Stimulated activated CD8-positive, alpha-beta memory T cell treated with anti-CD3 and anti-CD28 coated beads, Interleukin-7, amount 100 ng/mL, for 24 hours (primary cell): ENCODE data around the gene STXBP2.

ENCODE experiments used
- DNase-seq: peaks from one replicate; pipeline ENCODE4 v3.0.0-alpha.2; 2020; ENCODE audit warnings: low read depth

The STXBP2 gene

GRCh38 chr19:7612282-7613274 lies 24.3 kb upstream of the STXBP2 start:
- DNase-seq: no peak

- no peak for DNase-seq
Observed at GRCh38 chr19:7614859-7615741, 21.8 kb upstream of the STXBP2 start.

- no peak for DNase-seq
Observed at GRCh38 chr19:7617172-7617571, 19.7 kb upstream of the STXBP2 start.

- DNase-seq: no peak
Observed at GRCh38 chr19:7617735-7618134, 19.2 kb upstream of the STXBP2 start.

- no peak for DNase-seq
Observed at GRCh38 chr19:7618348-7618747, 18.6 kb upstream of the STXBP2 start.

GRCh38 chr19:7618771-7619510 lies 18.0 kb upstream of the STXBP2 start:
- DNase-seq: no peak

GRCh38 chr19:7619671-7620441 lies 17.1 kb upstream of the STXBP2 start:
- DNase-seq: no peak

GRCh38 chr19:7620442-7621412 lies 16.2 kb upstream of the STXBP2 start:
- DNase-seq: no peak

- DNase-seq: no peak
Observed at GRCh38 chr19:7622933-7623685, 13.8 kb upstream of the STXBP2 start.

GRCh38 chr19:7623725-7624603 lies 12.9 kb upstream of the STXBP2 start:
- no peak for DNase-seq

GRCh38 chr19:7624810-7625209 lies 12.1 kb upstream of the STXBP2 start:
- no peak for DNase-seq

GRCh38 chr19:7625763-7626372 lies 11.0 kb upstream of the STXBP2 start:
- DNase-seq: no peak

- no peak for DNase-seq
Observed at GRCh38 chr19:7627166-7627565, 9.7 kb upstream of the STXBP2 start.

- DNase-seq: no peak
Observed at GRCh38 chr19:7628589-7629311, 8.2 kb upstream of the STXBP2 start.

- peak; percentile 81 for DNase-seq
Observed at GRCh38 chr19:7629347-7630054, 7.4 kb upstream of the STXBP2 start, which contains the start of the genes PET100 and XAB2. PET100 (plus strand) TSS chr19:7629793; CDS start chr19:7629834, 41 bp downstream. XAB2 (minus strand) TSS chr19:7629545; CDS start chr19:7629527, 18 bp downstream.

GRCh38 chr19:7631577-7631976 lies 5.3 kb upstream of the STXBP2 start:
- no peak for DNase-seq
